Measurements from ENCODE around the gene MYH7.
"Not testable (repeated sequence)": the region's sequence is repeated elsewhere in the genome, so short reads cannot be mapped to it uniquely, and the experiment has no call there.

The MYH7 gene

DNA sequence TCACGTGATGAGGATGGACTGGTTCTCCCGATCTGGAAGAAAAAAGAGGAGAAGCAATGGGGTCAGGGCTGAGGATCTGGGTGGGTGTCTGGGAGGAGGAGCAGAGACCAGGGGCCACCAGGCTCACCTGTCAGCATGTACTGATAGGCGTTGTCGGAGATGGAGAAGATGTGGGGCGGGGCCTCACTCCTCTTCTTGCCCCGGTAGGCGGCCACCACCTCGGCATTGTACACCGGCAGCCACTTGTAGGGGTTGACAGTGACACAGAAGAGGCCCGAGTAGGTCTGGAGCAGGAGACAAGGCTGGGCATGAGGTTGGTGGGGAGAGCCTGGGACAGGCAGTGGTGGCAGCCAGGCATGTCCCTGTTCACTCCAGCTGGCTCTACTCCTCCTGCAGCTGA lies 30.4 kb downstream of the MYH7 start:
- H3K4me3 ChIP-seq (ENCODE audit: low read depth, low read length), result no peak overlapping the region
- TF ChIP-seq, protein P1, sequence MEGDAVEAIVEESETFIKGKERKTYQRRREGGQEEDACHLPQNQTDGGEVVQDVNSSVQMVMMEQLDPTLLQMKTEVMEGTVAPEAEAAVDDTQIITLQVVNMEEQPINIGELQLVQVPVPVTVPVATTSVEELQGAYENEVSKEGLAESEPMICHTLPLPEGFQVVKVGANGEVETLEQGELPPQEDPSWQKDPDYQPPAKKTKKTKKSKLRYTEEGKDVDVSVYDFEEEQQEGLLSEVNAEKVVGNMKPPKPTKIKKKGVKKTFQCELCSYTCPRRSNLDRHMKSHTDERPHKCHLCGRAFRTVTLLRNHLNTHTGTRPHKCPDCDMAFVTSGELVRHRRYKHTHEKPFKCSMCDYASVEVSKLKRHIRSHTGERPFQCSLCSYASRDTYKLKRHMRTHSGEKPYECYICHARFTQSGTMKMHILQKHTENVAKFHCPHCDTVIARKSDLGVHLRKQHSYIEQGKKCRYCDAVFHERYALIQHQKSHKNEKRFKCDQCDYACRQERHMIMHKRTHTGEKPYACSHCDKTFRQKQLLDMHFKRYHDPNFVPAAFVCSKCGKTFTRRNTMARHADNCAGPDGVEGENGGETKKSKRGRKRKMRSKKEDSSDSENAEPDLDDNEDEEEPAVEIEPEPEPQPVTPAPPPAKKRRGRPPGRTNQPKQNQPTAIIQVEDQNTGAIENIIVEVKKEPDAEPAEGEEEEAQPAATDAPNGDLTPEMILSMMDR (IDR thresholded peaks at IDR 0.05; ENCODE audit: borderline replicate concordance, insufficient read depth, low read depth, low read length), result no peak

DNA sequence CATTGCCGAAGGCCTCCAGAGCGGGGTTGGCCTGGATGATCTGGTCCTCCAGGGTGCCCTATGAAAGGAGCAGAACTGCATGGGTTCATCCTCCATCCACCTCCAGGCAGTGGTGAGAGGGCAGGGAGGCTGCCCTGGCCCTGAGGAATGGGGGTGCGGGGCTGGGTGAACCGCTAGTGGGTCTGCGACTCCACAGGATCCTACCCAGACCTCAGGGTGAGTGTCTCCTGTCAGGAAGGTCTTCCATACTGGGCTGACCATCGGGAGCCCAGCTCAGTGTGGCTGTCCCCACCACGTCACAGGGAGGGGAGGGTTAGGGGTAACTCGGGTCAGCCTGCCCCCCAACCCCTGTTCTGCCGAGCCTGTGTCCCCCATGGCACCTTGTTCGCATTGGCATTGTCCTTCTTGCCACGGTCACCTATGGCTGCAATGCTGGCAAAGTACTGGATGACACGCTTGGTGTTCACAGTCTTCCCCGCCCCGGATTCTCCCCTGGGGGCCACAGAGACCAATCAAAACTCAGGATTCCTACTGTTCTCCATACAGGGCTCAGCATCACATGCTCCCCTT lies 31.0 kb downstream of the MYH7 start:
- no peak overlapping the region for H3K4me3 ChIP-seq (ENCODE audit: low read depth, low read length)
- TF ChIP-seq, protein P1 (IDR thresholded peaks at IDR 0.05; ENCODE audit: borderline replicate concordance, insufficient read depth, low read depth, low read length), result no peak

GRCh38 chr14:23403908-23404307 lies 31.6 kb downstream of the MYH7 start:
- TF ChIP-seq, protein P1 (IDR thresholded peaks at IDR 0.05; ENCODE audit: borderline replicate concordance, insufficient read depth, low read depth, low read length), result no peak
- no peak overlapping the region for H3K4me3 ChIP-seq (ENCODE audit: low read depth, low read length)

DNA sequence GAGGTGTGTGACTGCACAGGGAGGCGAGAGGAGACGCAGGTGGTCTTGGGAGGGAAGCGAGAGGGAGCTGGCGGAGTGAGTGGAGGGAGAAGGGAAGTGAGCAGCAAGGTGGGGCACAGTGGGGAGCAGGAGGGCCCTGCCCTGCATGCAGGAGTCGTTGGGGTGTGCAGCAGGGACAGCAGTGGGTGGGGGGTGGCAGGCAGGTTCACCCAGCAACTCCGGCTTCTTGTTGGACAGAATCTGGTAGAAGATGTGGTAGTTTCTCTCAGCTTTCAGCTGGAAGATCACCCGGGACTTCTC lies 32.4 kb downstream of the MYH7 start:
- no peak overlapping the region for H3K4me3 ChIP-seq (ENCODE audit: low read depth, low read length)
- TF ChIP-seq, protein P1 (IDR thresholded peaks at IDR 0.05; ENCODE audit: borderline replicate concordance, insufficient read depth, low read depth, low read length), result no peak

DNA sequence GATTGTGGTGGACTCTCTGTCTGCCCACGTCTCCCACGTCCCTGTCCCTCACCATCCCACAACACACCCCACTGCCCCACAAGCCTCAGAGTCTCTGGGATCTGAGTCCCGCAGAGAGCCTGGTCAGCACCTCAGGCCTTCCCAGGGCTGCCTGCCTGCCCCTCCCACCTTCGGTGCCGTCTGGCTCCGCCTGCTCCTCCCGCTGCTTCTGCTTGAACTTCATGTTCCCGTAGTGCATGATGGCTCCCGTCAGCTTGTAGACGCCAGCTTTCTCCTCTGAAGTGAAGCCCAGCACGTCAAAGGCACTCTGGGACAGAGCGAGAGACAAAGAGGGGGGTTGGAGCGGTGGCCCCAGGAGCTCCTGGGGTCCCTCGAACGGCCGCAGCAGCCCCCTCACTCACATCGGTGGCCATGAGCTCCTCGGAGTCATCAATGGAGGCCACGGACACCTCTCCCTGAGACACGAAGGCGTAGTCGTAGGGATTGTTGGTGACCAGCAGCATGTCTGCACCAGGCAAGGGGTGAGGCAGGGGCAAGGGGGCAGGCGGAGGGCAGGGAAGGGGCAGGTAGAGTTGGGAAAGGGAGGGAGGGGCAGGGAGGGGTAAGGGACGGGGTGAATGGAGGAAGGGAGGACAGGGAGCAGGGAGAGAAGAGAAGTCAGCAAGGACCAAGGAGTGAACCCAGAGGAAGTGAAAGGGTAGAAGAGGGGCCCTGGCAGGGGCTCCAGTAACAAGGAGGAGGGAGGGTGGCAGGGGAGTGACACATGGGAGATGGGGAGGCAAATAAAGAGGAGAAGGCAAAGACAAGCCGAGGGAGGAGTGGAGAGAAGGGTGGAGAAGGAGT lies 32.9 kb downstream of the MYH7 start:
- TF ChIP-seq, protein P1 (IDR thresholded peaks at IDR 0.05; ENCODE audit: borderline replicate concordance, insufficient read depth, low read depth, low read length), result no peak
- no peak overlapping the region for H3K4me3 ChIP-seq (ENCODE audit: low read depth, low read length)

- H3K4me3 ChIP-seq (ENCODE audit: low read depth, low read length), result no peak overlapping the region
- TF ChIP-seq, protein P1 (IDR thresholded peaks at IDR 0.05; ENCODE audit: borderline replicate concordance, insufficient read depth, low read depth, low read length), result no peak
Observed at GRCh38 chr14:23401291-23401690, 34.2 kb downstream of the MYH7 start.

GRCh38 chr14:23400496-23401149 lies 34.8 kb downstream of the MYH7 start:
- H3K4me3 ChIP-seq (ENCODE audit: low read depth, low read length), result not testable (repeated sequence)

All from GM12875 (cell line).